Measurements from ENCODE around the gene CLEC2A.

DNA sequence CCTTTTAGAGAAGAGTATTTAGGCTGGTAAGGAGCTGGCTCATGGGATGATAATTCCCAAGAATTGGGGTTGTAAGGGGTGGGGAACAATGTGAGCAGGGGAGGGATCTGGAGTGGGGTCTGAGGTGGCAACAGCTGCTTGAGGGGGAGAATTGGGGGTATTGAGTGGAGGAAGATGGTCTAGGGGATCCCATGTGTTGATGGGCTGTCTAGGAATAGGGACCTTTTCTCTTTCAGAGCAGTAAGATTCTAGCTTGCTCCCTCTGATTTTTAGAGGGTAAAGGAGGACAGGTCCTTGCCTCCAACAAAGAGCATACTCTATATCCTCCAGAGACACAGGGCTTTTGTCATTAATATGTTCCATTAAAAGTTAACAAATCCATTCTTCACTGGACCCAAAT, 22.4 kb downstream of the CLEC2A start:
- TF ChIP-seq, protein P1, sequence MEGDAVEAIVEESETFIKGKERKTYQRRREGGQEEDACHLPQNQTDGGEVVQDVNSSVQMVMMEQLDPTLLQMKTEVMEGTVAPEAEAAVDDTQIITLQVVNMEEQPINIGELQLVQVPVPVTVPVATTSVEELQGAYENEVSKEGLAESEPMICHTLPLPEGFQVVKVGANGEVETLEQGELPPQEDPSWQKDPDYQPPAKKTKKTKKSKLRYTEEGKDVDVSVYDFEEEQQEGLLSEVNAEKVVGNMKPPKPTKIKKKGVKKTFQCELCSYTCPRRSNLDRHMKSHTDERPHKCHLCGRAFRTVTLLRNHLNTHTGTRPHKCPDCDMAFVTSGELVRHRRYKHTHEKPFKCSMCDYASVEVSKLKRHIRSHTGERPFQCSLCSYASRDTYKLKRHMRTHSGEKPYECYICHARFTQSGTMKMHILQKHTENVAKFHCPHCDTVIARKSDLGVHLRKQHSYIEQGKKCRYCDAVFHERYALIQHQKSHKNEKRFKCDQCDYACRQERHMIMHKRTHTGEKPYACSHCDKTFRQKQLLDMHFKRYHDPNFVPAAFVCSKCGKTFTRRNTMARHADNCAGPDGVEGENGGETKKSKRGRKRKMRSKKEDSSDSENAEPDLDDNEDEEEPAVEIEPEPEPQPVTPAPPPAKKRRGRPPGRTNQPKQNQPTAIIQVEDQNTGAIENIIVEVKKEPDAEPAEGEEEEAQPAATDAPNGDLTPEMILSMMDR (conservative IDR thresholded peaks at IDR 0.05; ENCODE audit: low read length): no peak
- no peak for TF ChIP-seq EZH2phosphoT487 (IDR thresholded peaks at IDR 0.05; ENCODE audit: borderline replicate concordance, low read depth, low read length)

All from OCI-LY7 (cell line).